Urinary bladder (tissue), 4 donors: ENCODE results near the gene BCAP31. TPM values are rescaled to one million over a fixed set of nuclear protein-coding genes. Genes with fewer than 3 reads are reported as not detected.
"Not testable (repeated sequence)": the region's sequence is repeated elsewhere in the genome, so short reads cannot be mapped to it uniquely, and the experiment has no call there.

Experiments used
- DNase-seq: peaks from one replicate; pipeline ENCODE4 v3.0.0-alpha.2; 2015; ENCODE audit errors: extremely low spot score
- H3K27ac ChIP-seq: one replicate; pipeline ENCODE4 v1.5.1; 2013; ENCODE audit warnings: low read depth, mild to moderate bottlenecking, moderate library complexity
- H3K36me3 ChIP-seq: one replicate; pipeline ENCODE4 v1.6.1; 2013; ENCODE audit warnings: mild to moderate bottlenecking, moderate library complexity; ENCODE audit not compliant: insufficient read depth
- H3K4me1 ChIP-seq: one replicate; pipeline ENCODE4 v1.6.1; 2013; ENCODE audit warnings: mild to moderate bottlenecking, moderate library complexity; ENCODE audit not compliant: insufficient read depth
- H3K4me3 ChIP-seq: one replicate; pipeline ENCODE4 v1.5.1; 2013; ENCODE audit warnings: low read depth, low read length
- WGBS: extraction: QIAGEN DNeasy Blood & Tissue Kit; methylation state at CpG from one replicate; pipeline ENCODE4 v1.1.7; 2013; 5-methylcytosine and 5-hydroxymethylcytosine counted together
- polyA plus RNA-seq: library from polyadenylated mRNA; stranded (reverse); fragments of 200-250 nt; gene quantifications from one replicate; pipeline ENCODE4 v1.2.3, GENCODE V29; 2013
- total RNA-seq: library from RNA; depleted of rRNA; stranded (reverse); fragments of >200 nt; gene quantifications from one replicate; pipeline ENCODE4 v1.2.3, GENCODE V29; 2014
- donor health status: healthy with polysubstance abuse.
- donor health status: healthy.

Gene BCAP31
- total and polyA plus RNA-seq, 2 donors: 68.6 to 239 TPM

- 83% methylated on average over 18 of the region's 18 CpGs for WGBS
- no peak overlapping the region for H3K4me3 ChIP-seq
- H3K4me1 ChIP-seq: no peaks in the 10 kb centered on the region
- no peak for DNase-seq
- peaks cover 2% of the 10 kb centered on the region for H3K36me3 ChIP-seq
- no peak overlapping the region for H3K27ac ChIP-seq
Observed at GRCh38 chrX:153704021-153704526, 20.1 kb downstream of the BCAP31 start.

GRCh38 chrX:153703036-153703370 lies 21.2 kb downstream of the BCAP31 start:
- H3K4me3 ChIP-seq: no peak overlapping the region
- H3K27ac ChIP-seq: no peak overlapping the region
- H3K4me1 ChIP-seq: no peaks in the 10 kb centered on the region
- peaks cover 2% of the 10 kb centered on the region for H3K36me3 ChIP-seq
- 35% methylated on average over 16 of the region's 16 CpGs for WGBS
- DNase-seq: no peak

GRCh38 chrX:153702336-153703035 lies 21.7 kb downstream of the BCAP31 start:
- H3K4me1 ChIP-seq: no peaks in the 10 kb centered on the region
- WGBS: 73% methylated on average over 23 of the region's 23 CpGs
- no peak overlapping the region for H3K4me3 ChIP-seq
- H3K27ac ChIP-seq: no peak overlapping the region
- peaks cover 2% of the 10 kb centered on the region for H3K36me3 ChIP-seq
- no peak for DNase-seq

GRCh38 chrX:153701706-153702105 lies 22.5 kb downstream of the BCAP31 start:
- Histone ChIP-seq H3K4me1 (no peaks in the 10 kb centered on the region), H3K4me3 (no peak overlapping the region), H3K36me3 (peaks cover 2% of the 10 kb centered on the region), H3K27ac (no peak overlapping the region)
- no peak for DNase-seq
- 97% methylated on average over 12 of the region's 12 CpGs for WGBS

- DNase-seq: no peak
- WGBS: 88% methylated on average over 6 of the region's 6 CpGs
- H3K27ac ChIP-seq: no peak overlapping the region
- H3K4me1 ChIP-seq: no peaks in the 10 kb centered on the region
- no peak overlapping the region for H3K4me3 ChIP-seq
- H3K36me3 ChIP-seq: peaks cover 2% of the 10 kb centered on the region
Observed at GRCh38 chrX:153700967-153701366, 23.2 kb downstream of the BCAP31 start.

- WGBS: 73% methylated on average over 15 of the region's 15 CpGs
- no peaks in the 10 kb centered on the region for H3K4me1 ChIP-seq
- H3K36me3 ChIP-seq: peaks cover 2% of the 10 kb centered on the region
- DNase-seq: no peak
- H3K27ac ChIP-seq: no peak overlapping the region
- no peak overlapping the region for H3K4me3 ChIP-seq
Observed at GRCh38 chrX:153700376-153700945, 23.7 kb downstream of the BCAP31 start.

- DNase-seq, H3K27ac ChIP-seq, H3K4me1 ChIP-seq, H3K4me3 ChIP-seq, H3K36me3 ChIP-seq: not testable (repeated sequence)
- 78% methylated on average over 18 of the region's 18 CpGs for WGBS
Observed at GRCh38 chrX:153699784-153700371, 24.3 kb downstream of the BCAP31 start.

GRCh38 chrX:153699210-153699783 lies 24.9 kb downstream of the BCAP31 start:
- not testable (repeated sequence) for H3K36me3 ChIP-seq, DNase-seq, H3K4me3 ChIP-seq, H3K27ac ChIP-seq, H3K4me1 ChIP-seq
- 89% methylated on average over 15 of the region's 16 CpGs for WGBS

GRCh38 chrX:153697924-153698865 lies 26.0 kb downstream of the BCAP31 start:
- no peak for DNase-seq
- no peaks in the 10 kb centered on the region for H3K4me1 ChIP-seq
- no peak overlapping the region for H3K4me3 ChIP-seq
- H3K27ac ChIP-seq: no peak overlapping the region
- 84% methylated on average over 14 of the region's 16 CpGs for WGBS
- no peaks in the 10 kb centered on the region for H3K36me3 ChIP-seq

GRCh38 chrX:153696986-153697722 lies 27.0 kb downstream of the BCAP31 start:
- WGBS: 87% methylated on average over 16 of the region's 16 CpGs
- not testable (repeated sequence) for DNase-seq, H3K27ac ChIP-seq, H3K4me3 ChIP-seq, H3K36me3 ChIP-seq, H3K4me1 ChIP-seq

- DNase-seq, H3K4me1 ChIP-seq, H3K36me3 ChIP-seq, H3K27ac ChIP-seq, H3K4me3 ChIP-seq: not testable (repeated sequence)
- WGBS: 70% methylated on average over 10 of the region's 10 CpGs
Observed at GRCh38 chrX:153696538-153696937, 27.6 kb downstream of the BCAP31 start.

- Histone ChIP-seq H3K4me1 (no peaks in the 10 kb centered on the region), H3K27ac (no peak overlapping the region)
- WGBS: 88% methylated on average over 15 of the region's 15 CpGs
Observed at GRCh38 chrX:153696100-153696499, 28.1 kb downstream of the BCAP31 start.

More at GRCh38 chrX:153696100-153696499, 28.1 kb downstream of the BCAP31 start:
- H3K36me3 ChIP-seq: no peaks in the 10 kb centered on the region
- no peak overlapping the region for H3K4me3 ChIP-seq
- no peak for DNase-seq
